ENCODE results near the gene NAIF1.
A peak's percentile ranks its signal among the peaks of the same experiment; 100 is the strongest.

The NAIF1 gene

DNA sequence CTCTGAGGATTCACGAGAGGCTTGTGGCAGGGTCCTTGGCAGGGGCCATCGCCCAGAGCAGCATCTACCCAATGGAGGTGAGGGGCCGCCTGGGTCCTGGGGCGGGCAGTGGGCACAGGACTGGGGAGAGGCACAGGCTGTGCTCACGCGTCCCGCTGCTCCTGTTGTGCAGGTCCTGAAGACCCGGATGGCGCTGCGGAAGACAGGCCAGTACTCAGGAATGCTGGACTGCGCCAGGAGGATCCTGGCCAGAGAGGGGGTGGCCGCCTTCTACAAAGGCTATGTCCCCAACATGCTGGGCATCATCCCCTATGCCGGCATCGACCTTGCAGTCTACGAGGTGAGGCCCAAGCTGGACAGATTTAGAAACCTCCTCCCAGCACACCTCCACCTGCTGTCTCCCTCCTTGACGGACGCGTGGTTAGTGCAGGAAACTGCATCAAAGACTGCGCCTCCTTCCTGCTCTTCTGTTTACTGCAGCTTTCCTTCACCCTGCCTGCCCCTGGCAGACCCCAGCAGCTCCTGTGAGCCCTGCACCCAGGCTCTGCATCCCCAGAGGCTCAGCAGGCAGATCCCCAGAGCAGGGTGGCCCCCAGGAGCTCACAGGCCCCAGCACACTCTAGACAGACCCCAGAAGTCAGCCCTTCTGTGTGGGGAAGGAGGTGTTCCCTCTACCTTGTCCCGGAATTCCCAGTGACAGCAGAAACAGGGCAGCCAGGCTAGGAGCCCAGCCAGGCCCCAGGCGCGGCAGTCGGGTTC lies 39.2 kb upstream of the NAIF1 start:
- Mint-ChIP-seq H3K9me3 (no peaks in the 10 kb centered on the region), H3K27ac (peak overlapping the region; percentile 30), H3K36me3 (ENCODE audit: low read depth) (peaks cover 85% of the 10 kb centered on the region), H3K4me3 (no peak overlapping the region), H3K27me3 (no peaks in the 10 kb centered on the region), H3K4me1 (ENCODE audit: low read depth) (peaks cover 24% of the 10 kb centered on the region)
- no peak for DNase-seq

GRCh38 chr9:128105538-128106175 lies 38.5 kb upstream of the NAIF1 start:
- no peaks in the 10 kb centered on the region for H3K9me3 Mint-ChIP-seq
- peaks cover 29% of the 10 kb centered on the region for H3K4me1 Mint-ChIP-seq (ENCODE audit: low read depth)
- H3K36me3 Mint-ChIP-seq (ENCODE audit: low read depth) = peaks cover 87% of the 10 kb centered on the region
- no peak overlapping the region for H3K27ac Mint-ChIP-seq
- no peak for DNase-seq
- no peak overlapping the region for H3K4me3 Mint-ChIP-seq
- no peaks in the 10 kb centered on the region for H3K27me3 Mint-ChIP-seq

- Mint-ChIP-seq H3K4me1 (ENCODE audit: low read depth) (peaks cover 42% of the 10 kb centered on the region), H3K27me3 (no peaks in the 10 kb centered on the region), H3K9me3 (no peaks in the 10 kb centered on the region), H3K27ac (peak overlapping the region; percentile 33), H3K4me3 (no peak overlapping the region), H3K36me3 (ENCODE audit: low read depth) (peaks cover 81% of the 10 kb centered on the region)
- DNase-seq = no peak
These were observed 37.1 kb upstream of the NAIF1 start for GRCh38 chr9:128104171-128104618.

DNA sequence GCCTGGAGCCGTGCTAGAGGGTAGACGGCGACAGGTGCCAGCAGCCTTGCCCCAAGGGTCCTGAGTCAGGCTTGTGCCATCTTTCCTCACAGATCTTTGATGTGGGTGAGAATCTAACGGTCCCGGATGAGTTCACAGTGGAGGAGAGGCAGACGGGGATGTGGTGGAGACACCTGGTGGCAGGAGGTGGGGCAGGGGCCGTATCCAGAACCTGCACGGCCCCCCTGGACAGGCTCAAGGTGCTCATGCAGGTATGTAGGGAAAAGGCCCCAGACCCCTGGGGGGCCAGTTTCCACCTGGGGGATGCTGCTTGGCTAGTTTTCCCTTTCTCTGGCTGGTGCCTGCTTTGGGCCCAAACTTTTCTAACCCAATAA lies 36.5 kb upstream of the NAIF1 start:
- DNase-seq = peak; percentile 57
- Mint-ChIP-seq H3K36me3 (ENCODE audit: low read depth) (peaks cover 82% of the 10 kb centered on the region), H3K4me3 (no peak overlapping the region), H3K27me3 (no peaks in the 10 kb centered on the region), H3K9me3 (no peaks in the 10 kb centered on the region), H3K4me1 (ENCODE audit: low read depth) (peaks cover 49% of the 10 kb centered on the region), H3K27ac (peak overlapping the region; percentile 81)

GRCh38 chr9:128102861-128103588 lies 35.9 kb upstream of the NAIF1 start:
- H3K4me1 Mint-ChIP-seq (ENCODE audit: low read depth) = peaks cover 54% of the 10 kb centered on the region
- no peaks in the 10 kb centered on the region for H3K27me3 Mint-ChIP-seq
- no peaks in the 10 kb centered on the region for H3K9me3 Mint-ChIP-seq
- peak overlapping the region; percentile 81 for H3K27ac Mint-ChIP-seq
- H3K4me3 Mint-ChIP-seq = no peak overlapping the region
- peaks cover 78% of the 10 kb centered on the region for H3K36me3 Mint-ChIP-seq (ENCODE audit: low read depth)
- no peak for DNase-seq

DNA sequence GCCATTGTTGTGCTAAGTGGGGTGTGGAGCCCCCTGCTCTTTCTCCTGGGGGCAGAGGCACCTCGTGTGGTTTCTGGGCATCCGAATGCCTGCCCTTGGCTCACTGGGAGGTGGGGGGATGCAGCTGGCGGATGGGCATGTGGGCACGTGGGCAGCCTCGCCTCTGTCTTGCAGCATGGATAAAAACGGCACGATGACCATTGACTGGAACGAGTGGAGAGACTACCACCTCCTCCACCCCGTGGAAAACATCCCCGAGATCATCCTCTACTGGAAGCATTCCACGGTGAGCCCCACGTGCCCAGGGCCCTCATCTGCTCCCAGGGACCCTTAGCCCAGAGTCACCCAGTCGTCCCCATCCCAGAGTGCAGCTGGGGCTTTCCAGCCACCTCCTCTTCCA lies 35.1 kb upstream of the NAIF1 start:
- H3K4me1 Mint-ChIP-seq (ENCODE audit: low read depth) = peaks cover 62% of the 10 kb centered on the region
- H3K27me3 Mint-ChIP-seq = no peaks in the 10 kb centered on the region
- DNase-seq = no peak
- H3K4me3 Mint-ChIP-seq = no peak overlapping the region
- H3K36me3 Mint-ChIP-seq (ENCODE audit: low read depth) = peaks cover 69% of the 10 kb centered on the region
- peak overlapping the region; percentile 81 for H3K27ac Mint-ChIP-seq
- H3K9me3 Mint-ChIP-seq = no peaks in the 10 kb centered on the region

GRCh38 chr9:128101690-128102089 lies 34.6 kb upstream of the NAIF1 start:
- H3K27ac Mint-ChIP-seq = no peak overlapping the region
- DNase-seq = no peak
- no peaks in the 10 kb centered on the region for H3K27me3 Mint-ChIP-seq
- no peaks in the 10 kb centered on the region for H3K9me3 Mint-ChIP-seq
- peaks cover 68% of the 10 kb centered on the region for H3K4me1 Mint-ChIP-seq (ENCODE audit: low read depth)
- H3K4me3 Mint-ChIP-seq = no peak overlapping the region
- peaks cover 67% of the 10 kb centered on the region for H3K36me3 Mint-ChIP-seq (ENCODE audit: low read depth)

DNA sequence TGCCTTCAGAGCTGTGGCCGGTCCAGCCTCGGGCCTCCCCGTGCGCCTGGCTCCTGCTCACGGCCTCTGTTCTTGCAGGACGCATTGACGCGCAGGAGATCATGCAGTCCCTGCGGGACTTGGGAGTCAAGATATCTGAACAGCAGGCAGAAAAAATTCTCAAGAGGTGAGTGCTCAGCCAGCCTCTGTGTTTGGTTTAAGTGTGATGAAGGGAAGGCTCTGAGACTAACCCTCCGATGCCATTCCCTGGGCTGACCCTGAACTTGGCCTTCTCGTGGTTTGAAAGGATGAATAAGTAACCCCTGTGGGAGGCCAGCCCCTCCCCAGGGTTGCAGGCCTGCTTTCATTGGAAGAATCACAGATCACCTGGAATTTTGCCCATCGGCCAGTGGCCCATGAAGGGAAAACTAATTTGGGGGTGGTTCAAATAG lies 34.1 kb upstream of the NAIF1 start:
- peaks cover 65% of the 10 kb centered on the region for H3K36me3 Mint-ChIP-seq (ENCODE audit: low read depth)
- no peaks in the 10 kb centered on the region for H3K9me3 Mint-ChIP-seq
- H3K27ac Mint-ChIP-seq = peak overlapping the region; percentile 64
- no peak for DNase-seq
- H3K4me3 Mint-ChIP-seq = no peak overlapping the region
- H3K27me3 Mint-ChIP-seq = no peaks in the 10 kb centered on the region
- peaks cover 69% of the 10 kb centered on the region for H3K4me1 Mint-ChIP-seq (ENCODE audit: low read depth)

- Mint-ChIP-seq H3K9me3 (no peaks in the 10 kb centered on the region), H3K27ac (peak overlapping the region; percentile 76), H3K27me3 (no peaks in the 10 kb centered on the region), H3K4me1 (ENCODE audit: low read depth) (peaks cover 69% of the 10 kb centered on the region), H3K36me3 (ENCODE audit: low read depth) (peaks cover 59% of the 10 kb centered on the region), H3K4me3 (no peak overlapping the region)
- DNase-seq = no peak
These were observed 33.5 kb upstream of the NAIF1 start for GRCh38 chr9:128100581-128100980.

DNA sequence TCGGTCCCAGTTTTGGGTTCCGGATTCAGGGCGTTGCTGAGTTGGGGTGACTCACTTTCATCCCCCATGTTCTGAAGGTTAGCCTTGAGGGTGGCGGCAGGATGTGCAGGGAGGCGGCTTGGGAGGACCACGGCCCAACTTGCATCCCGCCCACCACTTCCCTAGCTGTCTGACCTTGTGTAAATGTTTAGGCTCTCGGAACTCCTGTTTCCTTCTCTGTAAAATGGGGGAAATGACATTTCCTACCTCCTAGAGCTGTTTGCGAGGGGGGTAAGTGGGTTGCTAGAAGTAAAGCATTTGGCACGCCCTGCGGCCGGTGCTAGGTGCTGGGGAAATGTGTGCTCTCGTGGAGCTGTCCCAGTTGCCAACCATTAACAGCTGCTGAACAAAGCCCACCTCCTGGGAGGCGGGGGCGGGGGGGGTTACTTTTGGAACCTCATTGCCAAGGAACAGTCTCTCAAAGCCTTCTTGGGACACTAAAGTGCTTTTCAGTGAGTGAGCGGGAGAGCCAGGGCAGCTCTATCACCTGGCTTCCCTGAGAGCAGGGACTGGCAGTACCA lies 32.9 kb upstream of the NAIF1 start:
- peak overlapping the region; percentile 70 for H3K4me3 Mint-ChIP-seq
- H3K9me3 Mint-ChIP-seq = no peaks in the 10 kb centered on the region
- peaks cover 59% of the 10 kb centered on the region for H3K36me3 Mint-ChIP-seq (ENCODE audit: low read depth)
- no peak for DNase-seq
- peaks cover 75% of the 10 kb centered on the region for H3K4me1 Mint-ChIP-seq (ENCODE audit: low read depth)
- peak overlapping the region; percentile 76 for H3K27ac Mint-ChIP-seq
- no peaks in the 10 kb centered on the region for H3K27me3 Mint-ChIP-seq

DNA sequence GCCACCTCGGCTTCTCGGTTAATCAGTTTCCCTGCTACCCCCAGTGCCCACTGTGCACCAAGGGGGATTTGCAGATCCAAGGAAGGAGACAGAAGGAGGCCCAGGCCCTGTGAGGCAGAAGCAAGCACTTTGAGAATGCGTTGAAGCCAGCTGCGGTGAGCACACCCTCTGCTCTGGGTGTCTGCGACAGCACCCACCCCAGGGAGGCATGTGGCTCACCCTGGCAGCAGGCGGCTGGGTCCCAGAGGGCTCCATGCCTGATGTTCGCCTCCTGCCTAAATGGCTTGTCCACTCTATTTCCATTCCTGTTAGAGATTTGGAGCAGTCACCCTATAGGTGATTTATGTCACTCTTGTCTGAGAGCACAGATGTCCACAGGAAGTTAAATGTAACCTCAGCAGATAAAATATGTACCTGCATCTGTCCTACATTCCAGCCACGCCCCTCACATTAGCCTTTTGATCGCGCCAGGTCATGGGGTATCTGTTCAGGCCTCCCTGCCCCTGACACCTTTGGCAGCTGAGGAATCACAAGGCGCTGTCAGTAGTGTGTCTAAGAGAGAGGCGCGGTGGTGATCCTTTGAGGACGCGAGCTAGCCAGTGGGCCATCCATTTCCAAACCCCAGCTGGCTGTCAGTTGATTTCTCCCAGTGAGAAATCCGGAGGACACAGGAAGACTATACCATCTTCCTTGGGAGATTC lies 32.3 kb upstream of the NAIF1 start:
- H3K9me3 Mint-ChIP-seq = no peaks in the 10 kb centered on the region
- no peak for DNase-seq
- peaks cover 63% of the 10 kb centered on the region for H3K36me3 Mint-ChIP-seq (ENCODE audit: low read depth)
- no peaks in the 10 kb centered on the region for H3K27me3 Mint-ChIP-seq
- peak overlapping the region; percentile 88 for H3K27ac Mint-ChIP-seq
- H3K4me1 Mint-ChIP-seq (ENCODE audit: low read depth) = peaks cover 81% of the 10 kb centered on the region
- H3K4me3 Mint-ChIP-seq = peak overlapping the region; percentile 70

GRCh38 chr9:128098297-128099230 lies 31.4 kb upstream of the NAIF1 start:
- DNase-seq = peak; percentile 77
- Mint-ChIP-seq H3K36me3 (ENCODE audit: low read depth) (peaks cover 55% of the 10 kb centered on the region), H3K27me3 (no peaks in the 10 kb centered on the region), H3K9me3 (no peaks in the 10 kb centered on the region), H3K4me3 (peak overlapping the region; percentile 70), H3K27ac (peak overlapping the region; percentile 88), H3K4me1 (ENCODE audit: low read depth) (peaks cover 83% of the 10 kb centered on the region)

DNA sequence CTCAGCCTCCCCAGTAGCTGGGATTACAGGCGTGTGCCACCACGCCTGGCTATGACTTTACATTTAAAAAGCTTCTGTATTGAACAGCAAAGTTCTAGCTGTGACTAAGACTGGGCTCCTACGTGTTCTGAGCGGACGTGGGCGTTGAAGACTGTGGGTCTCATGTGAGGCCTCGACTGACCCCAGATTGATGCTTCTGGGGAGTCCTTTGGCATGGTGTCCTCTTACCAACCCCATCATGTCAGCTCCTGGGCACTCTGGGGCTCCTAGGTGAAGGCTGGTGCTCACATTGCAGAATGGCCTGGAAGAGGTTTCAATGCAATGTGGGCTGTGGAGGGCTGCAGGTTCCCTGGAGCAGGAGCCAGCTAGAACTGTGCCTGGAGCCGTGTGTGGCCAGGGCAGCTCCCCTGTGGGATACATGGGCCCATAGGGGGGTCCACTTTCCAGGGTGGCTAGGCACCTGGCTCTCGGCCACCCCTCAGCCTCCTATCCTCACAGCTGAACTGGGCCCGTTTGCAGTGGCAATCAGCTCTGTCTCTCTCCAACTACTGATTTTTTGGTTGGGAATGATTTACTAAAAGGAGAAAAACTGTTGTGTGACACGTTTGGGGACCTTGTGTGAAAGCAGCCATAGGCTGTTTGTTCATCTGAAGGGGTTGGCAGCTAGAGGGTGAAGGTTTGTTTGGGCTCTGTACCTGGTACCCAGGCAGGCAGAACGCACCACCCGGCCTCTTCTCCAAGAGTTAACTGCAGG lies 30.6 kb upstream of the NAIF1 start:
- no peak for DNase-seq
- Mint-ChIP-seq H3K36me3 (ENCODE audit: low read depth) (peaks cover 47% of the 10 kb centered on the region), H3K27ac (peak overlapping the region; percentile 88), H3K27me3 (no peaks in the 10 kb centered on the region), H3K4me1 (ENCODE audit: low read depth) (peaks cover 83% of the 10 kb centered on the region), H3K9me3 (no peaks in the 10 kb centered on the region), H3K4me3 (peak overlapping the region; percentile 70)

Measured in activated T-cell treated with anti-CD3 and anti-CD28 coated beads, Interleukin-2, amount 50 U/mL, for 24 hours (primary cell).